Mesothelial cell of epicardium (in vitro differentiated cells): ENCODE data around the gene SCD5. TPM values are rescaled to one million over a fixed set of nuclear protein-coding genes. Genes with fewer than 3 reads are reported as not detected.

Experiments used
- DNase-seq, 2 experiments: peaks; one replicate each; pipeline ENCODE4 v3.0.0; 2021; ENCODE audit warnings: low spot score in 2 of 2; ENCODE audit not compliant: unreplicated experiment in 2 of 2
- H3K27ac Mint-ChIP-seq: 2 replicates; pipeline ENCODE4 v1.8.0; 2021; ENCODE audit warnings: mixed read lengths
- H3K27me3 Mint-ChIP-seq: 2 replicates; pipeline ENCODE4 v1.8.0; 2021; ENCODE audit warnings: low read depth, mixed read lengths
- H3K36me3 Mint-ChIP-seq: 2 replicates; pipeline ENCODE4 v1.8.0; 2021; ENCODE audit warnings: mixed read lengths
- H3K4me1 Mint-ChIP-seq: 2 replicates; pipeline ENCODE4 v1.8.0; 2021; ENCODE audit warnings: mixed read lengths
- H3K4me3 Mint-ChIP-seq: 2 replicates; pipeline ENCODE4 v1.8.0; 2021; ENCODE audit warnings: mild to moderate bottlenecking, moderate library complexity, mixed read lengths
- H3K9me3 Mint-ChIP-seq: 2 replicates; pipeline ENCODE4 v1.8.0; 2021; ENCODE audit warnings: mixed read lengths
- CTCF ChIP-seq: fragments of 200-600 bp; sonication (generic); IDR thresholded peaks from one replicate; pipeline ENCODE4 v1.5.0; 2021; ENCODE audit warnings: antibody characterized with exemption; ENCODE audit not compliant: unreplicated experiment
- total RNA-seq: library from RNA; stranded (reverse); gene quantifications from 3 replicates; pipeline ENCODE4 v1.2.1, GENCODE V29; 2021

Gene SCD5
- total RNA-seq, 1 donor from 2014 or later, result 27.2 TPM

- no peak overlapping the region for H3K4me3 Mint-ChIP-seq
- no peak for DNase-seq
- H3K9me3 Mint-ChIP-seq, result no peaks in the 10 kb centered on the region
- no peak overlapping the region for H3K27ac Mint-ChIP-seq
- no peak for TF ChIP-seq CTCF
- H3K36me3 Mint-ChIP-seq, result no peaks in the 10 kb centered on the region
- H3K27me3 Mint-ChIP-seq, result peaks cover 2% of the 10 kb centered on the region
- peaks cover 16% of the 10 kb centered on the region for H3K4me1 Mint-ChIP-seq
Observed at GRCh38 chr4:82811392-82811791, 12.8 kb upstream of the SCD5 start.

GRCh38 chr4:82810176-82810575, 11.6 kb upstream of the SCD5 start:
- no peaks in the 10 kb centered on the region for H3K9me3 Mint-ChIP-seq
- no peaks in the 10 kb centered on the region for H3K36me3 Mint-ChIP-seq
- H3K27ac Mint-ChIP-seq, result peak overlapping the region; percentile 44
- H3K4me3 Mint-ChIP-seq, result no peak overlapping the region
- H3K27me3 Mint-ChIP-seq, result peaks cover 2% of the 10 kb centered on the region
- DNase-seq, result no peak
- H3K4me1 Mint-ChIP-seq, result peaks cover 16% of the 10 kb centered on the region
- no peak for TF ChIP-seq CTCF

GRCh38 chr4:82809619-82810018, 11.0 kb upstream of the SCD5 start:
- DNase-seq, result no peak
- H3K36me3 Mint-ChIP-seq, result no peaks in the 10 kb centered on the region
- H3K4me3 Mint-ChIP-seq, result no peak overlapping the region
- TF ChIP-seq CTCF, result no peak
- H3K9me3 Mint-ChIP-seq, result no peaks in the 10 kb centered on the region
- no peak overlapping the region for H3K27ac Mint-ChIP-seq
- peaks cover 16% of the 10 kb centered on the region for H3K4me1 Mint-ChIP-seq
- peaks cover 2% of the 10 kb centered on the region for H3K27me3 Mint-ChIP-seq

- Mint-ChIP-seq H3K27me3 (peaks cover 32% of the 10 kb centered on the region), H3K36me3 (no peaks in the 10 kb centered on the region), H3K4me3 (no peak overlapping the region), H3K4me1 (peaks cover 6% of the 10 kb centered on the region), H3K9me3 (no peaks in the 10 kb centered on the region), H3K27ac (no peak overlapping the region)
- no peak for TF ChIP-seq CTCF
- DNase-seq, result no peak
Observed at GRCh38 chr4:82803746-82804145, 5.2 kb upstream of the SCD5 start.

GRCh38 chr4:82802911-82803310, 4.3 kb upstream of the SCD5 start:
- Mint-ChIP-seq H3K4me1 (peaks cover 6% of the 10 kb centered on the region), H3K36me3 (no peaks in the 10 kb centered on the region), H3K4me3 (no peak overlapping the region), H3K27ac (no peak overlapping the region), H3K9me3 (no peaks in the 10 kb centered on the region), H3K27me3 (peaks cover 32% of the 10 kb centered on the region)
- no peak for DNase-seq
- TF ChIP-seq CTCF, result no peak

GRCh38 chr4:82801910-82802521, 3.4 kb upstream of the SCD5 start:
- H3K36me3 Mint-ChIP-seq, result no peaks in the 10 kb centered on the region
- peaks cover 12% of the 10 kb centered on the region for H3K4me1 Mint-ChIP-seq
- DNase-seq, result no peak
- no peak for TF ChIP-seq CTCF
- no peak overlapping the region for H3K4me3 Mint-ChIP-seq
- H3K27me3 Mint-ChIP-seq, result peaks cover 38% of the 10 kb centered on the region
- no peaks in the 10 kb centered on the region for H3K9me3 Mint-ChIP-seq
- H3K27ac Mint-ChIP-seq, result no peak overlapping the region
